Measurements from ENCODE around the gene TSPAN11.
A peak's percentile ranks its signal among the peaks of the same experiment; 100 is the strongest.
"Not testable (repeated sequence)": the region's sequence is repeated elsewhere in the genome, so short reads cannot be mapped to it uniquely, and the experiment has no call there.

Gene TSPAN11, protein sequence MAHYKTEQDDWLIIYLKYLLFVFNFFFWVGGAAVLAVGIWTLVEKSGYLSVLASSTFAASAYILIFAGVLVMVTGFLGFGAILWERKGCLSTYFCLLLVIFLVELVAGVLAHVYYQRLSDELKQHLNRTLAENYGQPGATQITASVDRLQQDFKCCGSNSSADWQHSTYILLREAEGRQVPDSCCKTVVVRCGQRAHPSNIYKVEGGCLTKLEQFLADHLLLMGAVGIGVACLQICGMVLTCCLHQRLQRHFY

GRCh38 chr12:30926243-30927221 lies at the start of gene TSPAN11:
TSS of gene TSPAN11 (plus strand) at chr12:30926748. CDS start at chr12:30953992, 27,244 bp downstream.
- DNase-seq = no peak

GRCh38 chr12:30877105-30877875 lies 49.3 kb upstream of the TSPAN11 start:
- peak; percentile 60 for DNase-seq

DNA sequence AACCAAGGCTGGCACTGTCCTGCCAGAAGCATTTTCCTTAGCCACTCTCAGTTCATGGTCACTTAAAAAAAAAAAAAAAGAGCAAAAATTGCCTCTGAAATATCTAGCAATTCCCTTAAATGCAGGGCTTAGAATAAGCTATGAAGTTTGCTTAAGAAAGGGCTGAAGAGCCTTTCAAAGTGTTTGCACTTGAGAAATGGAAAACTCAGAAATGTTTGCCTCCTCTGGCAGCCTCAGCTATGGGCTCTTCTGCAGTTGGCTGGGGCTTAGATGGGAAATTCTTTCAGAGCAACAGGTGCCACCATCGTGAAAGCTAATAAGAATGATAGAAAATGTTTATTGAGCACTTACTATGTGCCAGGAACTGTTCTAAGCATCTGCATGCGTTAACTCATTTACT lies 48.5 kb upstream of the TSPAN11 start:
- no peak for DNase-seq

- DNase-seq = peak; percentile 39
Measured at GRCh38 chr12:30880061-30880460, 46.5 kb upstream of the TSPAN11 start.

DNA sequence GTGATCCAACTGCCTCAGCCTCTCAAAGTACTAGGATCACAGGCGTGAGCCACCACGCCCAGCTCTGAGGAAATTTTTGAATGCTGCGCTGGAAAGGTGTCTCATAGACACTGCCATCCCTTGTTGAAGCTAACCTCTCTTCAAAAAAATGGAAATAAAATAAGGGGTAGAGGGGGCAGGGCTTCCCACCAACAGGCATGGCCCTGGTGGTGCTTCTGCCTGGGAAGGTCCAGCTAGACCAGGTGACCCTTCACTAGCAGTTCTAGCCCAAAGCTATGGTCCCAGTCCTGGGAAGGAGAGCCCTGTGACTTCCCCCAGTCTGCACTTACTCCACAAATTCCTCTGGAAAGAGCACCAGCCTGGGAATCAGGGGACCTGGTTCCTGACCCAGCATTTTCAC lies 45.7 kb upstream of the TSPAN11 start:
- no peak for DNase-seq

GRCh38 chr12:30882706-30883105 lies 43.8 kb upstream of the TSPAN11 start:
- no peak for DNase-seq

- DNase-seq = no peak
Measured at GRCh38 chr12:30884799-30885198, 41.7 kb upstream of the TSPAN11 start.

- DNase-seq = no peak
Measured at GRCh38 chr12:30885321-30885720, 41.2 kb upstream of the TSPAN11 start.

- DNase-seq = no peak
Measured at GRCh38 chr12:30887226-30887625, 39.3 kb upstream of the TSPAN11 start.

GRCh38 chr12:30888241-30888640 lies 38.3 kb upstream of the TSPAN11 start:
- DNase-seq = no peak

DNA sequence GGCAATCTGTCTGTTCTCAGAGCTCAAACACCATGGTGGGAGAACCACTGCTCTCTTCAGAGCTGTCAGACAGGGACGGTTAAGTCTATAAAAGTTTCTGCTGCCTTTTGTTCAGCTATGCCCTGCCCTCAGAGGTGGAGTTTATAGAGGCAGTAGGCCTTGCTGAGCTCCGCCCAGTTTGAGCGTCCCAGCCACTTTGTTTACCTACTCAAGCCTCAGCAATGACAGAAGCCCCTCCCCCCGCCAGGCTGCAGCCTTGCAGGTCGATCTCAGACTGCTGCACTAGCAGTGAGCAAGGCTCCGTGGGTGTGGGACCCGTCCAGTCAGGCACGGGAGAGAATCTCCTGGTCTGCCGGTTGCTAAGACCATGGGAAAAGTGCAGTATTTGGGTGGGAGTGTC lies 32.0 kb upstream of the TSPAN11 start:
- not testable (repeated sequence) for DNase-seq

GRCh38 chr12:30896461-30896860 lies 30.1 kb upstream of the TSPAN11 start:
- no peak for DNase-seq

DNA sequence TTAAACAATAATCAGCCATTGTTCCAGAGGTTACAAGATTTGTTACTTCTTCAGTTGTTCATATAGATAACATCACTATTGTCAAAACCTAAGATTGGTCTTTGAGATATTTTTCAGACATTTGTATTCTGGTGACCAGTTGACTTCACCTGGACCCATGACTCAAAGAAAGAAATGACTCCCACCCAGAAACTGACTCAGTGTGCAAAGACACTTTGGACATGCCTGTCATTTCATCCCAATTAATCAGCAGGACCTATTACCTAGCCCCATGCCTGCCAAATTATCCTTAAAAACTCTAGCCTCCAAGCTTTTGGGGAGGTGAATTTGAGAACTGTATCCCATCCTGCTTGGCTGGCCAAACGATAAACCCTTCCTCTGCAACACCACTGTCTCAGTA lies 27.7 kb upstream of the TSPAN11 start:
- DNase-seq = no peak

GRCh38 chr12:30900351-30900750 lies 26.2 kb upstream of the TSPAN11 start:
- DNase-seq = no peak

DNA sequence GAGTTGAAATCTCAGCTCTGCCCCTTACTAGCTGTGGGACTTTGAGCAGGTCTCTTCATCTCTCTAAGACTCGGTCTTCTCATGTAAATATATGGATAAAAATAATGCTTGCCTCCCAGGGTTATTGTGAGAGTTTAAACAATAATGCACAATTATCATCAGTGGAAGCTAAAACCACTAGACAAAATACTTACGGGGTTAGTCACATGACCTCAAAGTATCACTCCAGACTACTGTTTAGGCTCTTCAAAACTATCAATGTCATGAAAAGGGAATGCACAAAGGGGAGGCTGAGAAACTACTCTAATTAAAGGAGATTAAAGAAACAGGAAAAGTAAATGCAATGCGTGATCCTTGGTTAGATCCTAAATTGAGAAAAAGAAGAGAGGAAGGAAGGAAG lies 24.5 kb upstream of the TSPAN11 start:
- DNase-seq = no peak

DNA sequence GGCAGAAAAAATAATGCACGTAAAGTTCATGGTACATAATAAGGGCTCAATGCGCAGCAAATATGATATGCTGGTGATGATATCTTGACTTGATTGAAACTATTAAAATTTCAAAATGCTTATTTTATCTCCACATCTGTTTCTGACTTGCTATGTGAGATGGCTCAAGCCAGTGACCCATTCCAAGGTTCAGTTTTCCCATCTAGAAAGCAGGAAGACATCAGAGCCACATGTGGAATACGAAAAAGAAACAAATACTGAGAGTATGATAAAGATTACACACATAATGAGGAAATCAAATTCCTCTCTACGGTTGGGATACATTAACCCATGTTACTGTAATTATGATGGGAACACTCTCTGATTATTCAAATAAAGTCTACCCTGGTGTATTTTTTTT lies 24.0 kb upstream of the TSPAN11 start:
- DNase-seq = no peak

- no peak for DNase-seq
Measured at GRCh38 chr12:30905463-30906009, 21.0 kb upstream of the TSPAN11 start.

- no peak for DNase-seq
Measured at GRCh38 chr12:30908076-30908721, 18.3 kb upstream of the TSPAN11 start.

- no peak for DNase-seq
Measured at GRCh38 chr12:30908722-30909348, 17.7 kb upstream of the TSPAN11 start.

DNA sequence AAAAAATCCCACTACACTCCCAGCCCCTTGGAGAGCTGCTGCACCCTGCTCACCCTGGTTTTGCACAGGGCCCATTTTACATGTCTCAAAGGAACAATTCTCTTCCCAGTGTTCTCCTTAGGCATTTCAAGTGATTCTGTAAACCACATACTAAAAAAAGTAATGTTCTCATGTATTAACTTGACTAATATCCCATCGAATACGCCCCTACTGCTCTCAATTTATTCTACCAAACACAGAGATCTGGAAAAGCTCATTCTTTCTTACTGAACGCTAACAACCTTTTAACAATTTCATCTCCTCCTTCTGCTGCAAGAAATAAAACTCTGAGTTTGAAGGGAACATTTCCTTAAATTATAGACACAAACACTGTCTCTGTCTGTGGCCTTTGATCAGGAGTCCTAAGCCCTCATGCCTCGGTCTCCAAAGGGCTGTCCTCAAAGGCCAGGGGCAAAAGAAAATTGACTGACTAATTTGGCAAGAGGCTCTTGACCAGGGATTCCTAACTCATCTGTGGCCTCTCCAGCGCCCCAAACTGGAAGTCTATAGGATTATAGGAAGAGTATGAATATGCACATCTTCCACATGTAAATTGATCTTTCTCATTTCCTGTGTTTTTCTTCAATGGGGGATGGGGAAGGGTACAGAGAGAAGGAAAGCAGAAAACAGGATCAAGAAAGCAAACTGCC lies 17.1 kb upstream of the TSPAN11 start:
- DNase-seq = no peak

- DNase-seq = no peak
Measured at GRCh38 chr12:30910038-30910350, 16.6 kb upstream of the TSPAN11 start.

GRCh38 chr12:30911207-30911606 lies 15.3 kb upstream of the TSPAN11 start:
- DNase-seq = no peak
